ENCODE measurements around the gene TTLL5.

- TF ChIP-seq POLR2A (IDR thresholded peaks at IDR 0.05; ENCODE audit: low read length) (no peak), BHLHE40 (IDR thresholded peaks at IDR 0.05; ENCODE audit: low read depth, low read length) (no peak), ESRRA (IDR thresholded peaks at IDR 0.05; ENCODE audit: borderline replicate concordance, low read length) (no peak), CTCF (IDR thresholded peaks at IDR 0.05) (no peak), ELK1 (IDR thresholded peaks at IDR 0.05; ENCODE audit: low read depth, low read length) (no peak), USF2 (IDR thresholded peaks at IDR 0.05) (no peak), TFCP2L1 (CRISPR knock-in tag; IDR thresholded peaks at IDR 0.05) (no peak)
Observed at GRCh38 chr14:75934998-75935628, 274.1 kb downstream of the TTLL5 start.

All from A549 (cell line).